Measurements from ENCODE around the gene CLEC1B. TPM values are rescaled to one million over a fixed set of nuclear protein-coding genes. Genes with fewer than 3 reads are reported as not detected.
"Not testable (repeated sequence)": the region's sequence is repeated elsewhere in the genome, so short reads cannot be mapped to it uniquely, and the experiment has no call there.

Gene CLEC1B
- total RNA-seq, 1 donor from 2014 or later = not detected

GRCh38 chr12:9975614-9976013, 23.3 kb downstream of the CLEC1B start:
- Mint-ChIP-seq H3K4me3 (ENCODE audit: low read depth) (no peak overlapping the region), H3K27ac (no peak overlapping the region), H3K4me1 (ENCODE audit: low read depth) (no peaks in the 10 kb centered on the region), H3K9me3 (ENCODE audit: low read depth) (peaks cover 21% of the 10 kb centered on the region), H3K36me3 (ENCODE audit: insufficient read depth) (peaks cover 5% of the 10 kb centered on the region), H3K27me3 (no peaks in the 10 kb centered on the region)
- no peak for TF ChIP-seq CTCF (IDR thresholded peaks at IDR 0.05; ENCODE audit: unreplicated experiment)
- no peak for DNase-seq (ENCODE audit: low spot score, unreplicated experiment)

DNA sequence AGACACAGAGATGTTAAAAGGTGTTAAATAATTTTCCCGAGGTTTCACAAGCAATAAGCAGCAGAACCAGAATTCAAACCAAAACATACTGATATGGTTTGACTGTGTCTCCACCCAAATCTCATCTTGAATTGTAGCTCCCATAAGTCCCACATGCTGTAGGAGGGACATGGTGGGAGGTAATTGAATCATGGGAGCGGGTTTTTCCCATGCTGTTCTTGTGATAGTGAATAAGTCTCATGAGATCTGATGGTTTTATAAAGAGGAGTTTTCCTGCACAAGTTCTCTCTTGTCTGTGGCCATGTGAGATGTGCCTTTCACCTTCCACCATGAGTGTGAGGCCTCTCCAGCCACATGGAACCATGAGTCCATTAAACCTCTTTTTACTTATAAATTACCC, 24.2 kb downstream of the CLEC1B start:
- not testable (repeated sequence) for DNase-seq (ENCODE audit: low spot score, unreplicated experiment); H3K27me3 Mint-ChIP-seq; H3K4me1 Mint-ChIP-seq (ENCODE audit: low read depth); H3K36me3 Mint-ChIP-seq (ENCODE audit: insufficient read depth); H3K27ac Mint-ChIP-seq; H3K4me3 Mint-ChIP-seq (ENCODE audit: low read depth)
- peaks cover 21% of the 10 kb centered on the region for H3K9me3 Mint-ChIP-seq (ENCODE audit: low read depth)

GRCh38 chr12:9973949-9974348, 25.0 kb downstream of the CLEC1B start:
- Mint-ChIP-seq H3K36me3 (ENCODE audit: insufficient read depth) (peaks cover 5% of the 10 kb centered on the region), H3K27me3 (no peaks in the 10 kb centered on the region), H3K27ac (no peak overlapping the region), H3K4me3 (ENCODE audit: low read depth) (no peak overlapping the region), H3K9me3 (ENCODE audit: low read depth) (peaks cover 21% of the 10 kb centered on the region), H3K4me1 (ENCODE audit: low read depth) (no peaks in the 10 kb centered on the region)
- no peak for DNase-seq (ENCODE audit: low spot score, unreplicated experiment)
- TF ChIP-seq CTCF (IDR thresholded peaks at IDR 0.05; ENCODE audit: unreplicated experiment) = no peak

DNA sequence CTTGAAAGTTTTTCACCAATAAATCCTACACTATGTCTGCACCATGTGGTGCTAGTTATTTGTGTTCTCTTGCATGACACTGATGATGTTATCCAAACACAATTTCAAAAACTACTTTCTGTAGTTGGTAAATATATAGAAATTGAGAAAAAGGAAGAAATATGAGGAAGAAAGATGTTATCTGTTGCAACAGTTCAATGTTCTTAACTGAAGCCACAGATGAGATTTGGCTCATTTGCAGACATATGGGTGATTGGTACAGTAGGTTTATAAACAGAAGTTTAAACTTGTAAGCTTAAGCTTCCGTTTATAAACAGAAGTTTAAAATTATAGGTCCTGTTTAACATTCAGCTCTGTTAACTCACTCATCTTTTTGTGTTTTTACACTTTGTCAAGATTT, 27.7 kb downstream of the CLEC1B start, which contains the start of gene CLEC12A:
Gene CLEC12A, plus strand, starts transcription at position 229 of the 400 bp plus-strand sequence. CDS start 188 bp downstream, outside the sequence.
- Mint-ChIP-seq H3K4me1 (ENCODE audit: low read depth) (no peaks in the 10 kb centered on the region), H3K36me3 (ENCODE audit: insufficient read depth) (peaks cover 4% of the 10 kb centered on the region), H3K9me3 (ENCODE audit: low read depth) (peaks cover 10% of the 10 kb centered on the region), H3K4me3 (ENCODE audit: low read depth) (no peak within 1 kb of the TSS), H3K27ac (no peak within 1 kb of the TSS), H3K27me3 (no peaks in the 10 kb centered on the region)
- TF ChIP-seq CTCF (IDR thresholded peaks at IDR 0.05; ENCODE audit: unreplicated experiment) = no peak
- DNase-seq (ENCODE audit: low spot score, unreplicated experiment) = no peak

DNA sequence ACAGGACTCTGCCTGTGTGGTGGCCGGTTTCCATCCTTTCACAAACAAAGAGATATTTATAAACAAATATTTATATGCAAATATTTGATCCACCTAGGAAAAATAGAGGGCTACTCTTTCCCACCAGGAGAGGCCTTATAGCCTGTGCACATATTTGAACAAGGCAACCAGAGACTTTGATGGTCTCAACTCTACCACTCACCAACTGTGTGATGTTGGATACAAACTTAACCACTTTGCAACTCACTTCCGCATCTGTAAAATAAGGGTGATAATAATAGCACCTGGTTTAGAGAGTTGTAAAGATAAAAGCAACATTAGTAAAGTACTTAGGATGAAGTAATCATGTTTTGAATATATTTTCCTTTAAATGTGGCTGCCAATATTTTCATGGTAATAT, 29.2 kb downstream of the CLEC1B start:
- Mint-ChIP-seq H3K27me3 (no peaks in the 10 kb centered on the region), H3K27ac (no peak overlapping the region), H3K4me1 (ENCODE audit: low read depth) (no peaks in the 10 kb centered on the region), H3K9me3 (ENCODE audit: low read depth) (no peaks in the 10 kb centered on the region), H3K36me3 (ENCODE audit: insufficient read depth) (no peaks in the 10 kb centered on the region), H3K4me3 (ENCODE audit: low read depth) (no peak overlapping the region)
- no peak for TF ChIP-seq CTCF (IDR thresholded peaks at IDR 0.05; ENCODE audit: unreplicated experiment)
- no peak for DNase-seq (ENCODE audit: low spot score, unreplicated experiment)

- Mint-ChIP-seq H3K27me3 (no peaks in the 10 kb centered on the region), H3K36me3 (ENCODE audit: insufficient read depth) (no peaks in the 10 kb centered on the region), H3K4me1 (ENCODE audit: low read depth) (peaks cover 8% of the 10 kb centered on the region), H3K27ac (no peak overlapping the region), H3K9me3 (ENCODE audit: low read depth) (no peaks in the 10 kb centered on the region), H3K4me3 (ENCODE audit: low read depth) (no peak overlapping the region)
- DNase-seq (ENCODE audit: low spot score, unreplicated experiment) = no peak
- TF ChIP-seq CTCF (IDR thresholded peaks at IDR 0.05; ENCODE audit: unreplicated experiment) = no peak
Observed at GRCh38 chr12:9961901-9962300, 37.0 kb downstream of the CLEC1B start.

All from progenitor cell of endocrine pancreas (in vitro differentiated cells).